ENCODE measurements around the gene LRRC32.
"Not testable (repeated sequence)": the region's sequence is repeated elsewhere in the genome, so short reads cannot be mapped to it uniquely, and the experiment has no call there.

The LRRC32 gene

GRCh38 chr11:76608879-76609460 is 61.6 kb downstream of the LRRC32 start:
- not testable (repeated sequence) for DNase-seq

DNA sequence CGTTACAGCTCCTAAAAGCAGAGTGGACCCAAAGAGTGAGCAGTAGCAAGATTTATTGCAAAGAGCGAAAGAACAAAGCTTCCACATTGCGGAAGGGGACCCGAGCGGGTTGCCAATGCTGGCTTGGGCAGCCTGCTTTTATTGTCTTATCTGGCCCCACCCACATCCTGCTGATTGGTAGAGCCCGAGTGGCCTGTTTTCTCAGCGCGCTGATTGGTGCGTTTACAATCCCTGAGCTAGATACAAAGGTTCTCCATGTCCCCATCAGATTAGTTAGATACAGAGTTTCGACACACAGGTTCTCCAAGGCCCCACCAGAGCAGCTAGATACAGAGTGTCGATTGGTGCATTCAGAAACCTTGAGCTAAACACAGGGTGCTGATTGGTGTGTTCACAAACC is 62.3 kb downstream of the LRRC32 start:
- not testable (repeated sequence) for DNase-seq

Data from NCI-H1436 treated with DMSO at 0.1 percent for 48 hours (cell line).